Metanephros (tissue), 1 donor: ENCODE measurements around the gene PTGES. TPM values are rescaled to one million over a fixed set of nuclear protein-coding genes. Genes with fewer than 3 reads are reported as not detected.

Experiments
- total RNA-seq: library from RNA; depleted of rRNA; stranded (reverse); fragments of >200 nt; gene quantifications from one replicate; pipeline ENCODE4 v1.2.3, GENCODE V29; 2014

Gene PTGES, protein sequence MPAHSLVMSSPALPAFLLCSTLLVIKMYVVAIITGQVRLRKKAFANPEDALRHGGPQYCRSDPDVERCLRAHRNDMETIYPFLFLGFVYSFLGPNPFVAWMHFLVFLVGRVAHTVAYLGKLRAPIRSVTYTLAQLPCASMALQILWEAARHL
- total RNA-seq, result 9.1 TPM

DNA sequence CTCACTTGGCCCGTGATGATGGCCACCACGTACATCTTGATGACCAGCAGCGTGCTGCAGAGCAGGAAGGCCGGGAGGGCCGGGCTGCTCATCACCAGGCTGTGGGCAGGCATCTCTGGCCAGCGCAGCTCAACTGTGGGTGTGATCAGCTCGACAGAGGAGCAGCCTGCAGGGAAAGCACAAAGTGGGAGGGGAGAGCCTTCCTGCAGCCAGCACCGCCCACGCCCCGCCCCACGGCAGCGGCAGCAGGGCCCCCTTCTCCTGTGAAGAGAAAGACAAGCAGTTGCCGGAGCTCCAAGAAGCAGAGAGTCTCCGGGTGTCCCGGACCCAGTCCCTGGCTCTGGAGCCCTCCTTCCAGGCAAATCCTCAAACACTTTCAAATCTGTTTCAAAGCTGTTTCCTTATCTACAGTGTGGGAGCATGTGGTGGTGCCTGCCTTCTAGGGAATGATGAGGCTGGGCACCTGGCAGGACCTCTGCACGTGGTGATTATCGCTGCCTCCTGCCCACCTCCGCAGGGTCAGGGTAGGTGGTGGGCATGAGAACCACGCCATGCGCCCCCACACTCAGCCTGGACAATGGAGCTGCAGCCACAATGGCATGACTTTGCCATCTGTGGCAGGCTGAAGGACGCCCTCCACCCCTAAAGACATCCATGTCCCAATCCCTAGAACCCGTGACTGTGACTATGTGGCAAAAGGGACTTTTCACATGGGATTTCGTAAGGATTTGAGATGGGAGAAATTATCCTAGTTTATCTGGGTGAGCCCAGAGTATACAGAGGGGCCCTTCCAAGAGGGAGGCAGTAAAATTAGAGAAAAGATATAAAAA is at the start of gene PTGES:
Gene PTGES (minus strand): TSS at position 143 of the 830 bp plus-strand sequence. CDS start 30 bp downstream, at position 113.

Other genes starting within 250 kb of the PTGES start
- gene C9orf50, start 131.9 kb downstream of the PTGES start, total RNA-seq, result 0.70 TPM
- gene NTMT1, start 126.9 kb downstream of the PTGES start, total RNA-seq, result 26.6 TPM
- 17.9 TPM for gene ASB6, start 110.9 kb downstream of the PTGES start, total RNA-seq
- 2.1 TPM for gene PRRX2, start 87.4 kb downstream of the PTGES start, total RNA-seq
- 21.1 TPM for gene TOR1B, start 50.1 kb upstream of the PTGES start, total RNA-seq
- 29.4 TPM for gene TOR1A, start 71.1 kb upstream of the PTGES start, total RNA-seq
- 36.3 TPM for gene C9orf78, start 82.2 kb upstream of the PTGES start, total RNA-seq
- 31.2 TPM for gene USP20, start 82.4 kb upstream of the PTGES start, total RNA-seq